ENCODE data around the gene BIRC6. TPM values are rescaled to one million over a fixed set of nuclear protein-coding genes. Genes with fewer than 3 reads are reported as not detected.

Gene BIRC6
- total and polyA plus RNA-seq, 2 of the 8 experiments (the other 6 are each of a cell fraction or from before 2014, with no cell fraction given): 32.5 to 69.5 TPM

- Histone ChIP-seq H4K8ac (ENCODE audit: extremely low read depth, insufficient read depth, low read length) (no peak overlapping the region), H3K23ac (ENCODE audit: insufficient read length) (no peak overlapping the region), H3K79me2 (ENCODE audit: control insufficient read depth in 1 of 2, insufficient read depth in 2 of 2, low read length in 2 of 2) (peaks cover 3 to 31% of the 10 kb centered on the region in 2 experiments; a peak in 2 of 4 replicates), H3K9me3 (ENCODE audit: insufficient read depth in 2 of 2, low read depth in 1 of 2, low read length in 1 of 2) (no peaks in the 10 kb centered on the region), H3K4me3 (ENCODE audit: extremely low read depth in 1 of 4, insufficient read depth in 2 of 4, low read depth in 3 of 4, low read length in 4 of 4) (no peak overlapping the region), H3K9ac (replicated peaks in 1 of 4; ENCODE audit: extremely low read depth in 1 of 4, low read depth in 3 of 4, low read length in 3 of 4) (no peak overlapping the region), H3K56ac (replicated peaks; ENCODE audit: insufficient read length, low read depth, low read length) (no peak overlapping the region), H2BK15ac (ENCODE audit: low read length) (no peak overlapping the region), H3K79me1 (ENCODE audit: low read depth, low read length) (no peaks in the 10 kb centered on the region), H2AK5ac (ENCODE audit: low read depth, low read length) (no peak overlapping the region), H4K5ac (ENCODE audit: insufficient read length, low read depth, low read length) (no peak overlapping the region), H2BK12ac (ENCODE audit: low read depth, low read length) (no peak overlapping the region), H3K18ac (ENCODE audit: extremely low read depth, low read length) (no peak overlapping the region), H3K36me3 (ENCODE audit: control insufficient read depth in 2 of 4, insufficient read depth in 4 of 4, low read length in 3 of 4) (peaks cover 4 to 32% (median 10%) of the 10 kb centered on the region in 4 experiments), H3K14ac (ENCODE audit: insufficient read length) (no peak overlapping the region), H3K27me3 (replicated peaks in 1 of 4; ENCODE audit: control insufficient read depth in 3 of 4, extremely low read depth in 1 of 4, insufficient read depth in 3 of 4, low read length in 3 of 4) (no peaks in the 10 kb centered on the region), H3K4me1 (replicated peaks in 1 of 4; ENCODE audit: control insufficient read depth in 3 of 4, insufficient read depth in 4 of 4, low read length in 3 of 4) (no peaks in the 10 kb centered on the region), H3K4me2 (ENCODE audit: insufficient read depth in 1 of 2, low read depth in 2 of 2, low read length in 2 of 2) (no peak overlapping the region), H4K20me1 (replicated peaks in 1 of 2; ENCODE audit: control insufficient read depth in 1 of 2, insufficient read depth in 2 of 2, low read length in 2 of 2) (peaks cover 2 to 7% of the 10 kb centered on the region in 2 experiments), H2BK120ac (replicated peaks; ENCODE audit: low read depth, low read length) (no peak overlapping the region), H3K4ac (replicated peaks; ENCODE audit: insufficient read length, low read depth, low read length) (no peak overlapping the region), H2BK5ac (ENCODE audit: low read depth, low read length) (no peak overlapping the region), H4K91ac (replicated peaks; ENCODE audit: insufficient read length, low read length) (no peak overlapping the region), H2AFZ (ENCODE audit: low read length) (no peak overlapping the region), H3K27ac (ENCODE audit: low read depth, low read length) (no peak overlapping the region), H2BK20ac (ENCODE audit: low read length) (no peak overlapping the region), H3K23me2 (ENCODE audit: low read depth, low read length) (no peaks in the 10 kb centered on the region)
- FAIRE-seq (no peak), DNase-seq (ENCODE audit: low read depth in 1 of 2, low spot score in 2 of 2) (no peak)
- ChIA-PET POLR2A (ENCODE audit: partially characterized antibody) (interaction anchor here (0.6 kb wide), 1 partner anchor 198 kb away, joined by 3 read pairs; no protein-coding TSS in a partner anchor), CTCF (ENCODE audit: partially characterized antibody) (no interaction called here)
- 88% methylated on average over 1 of the region's 1 CpG; no CpG with 5 or more reads in 1 of the 2 experiments for WGBS, 2 experiments (ENCODE audit: extremely low coverage in 1 of 2, insufficient coverage in 1 of 2, insufficient read length in 1 of 2, insufficient replicate concordance in 2 of 2, low coverage in 1 of 2, low lambda C conversion rate in 2 of 2, missing lambda C conversion rate in 1 of 2)
- TF ChIP-seq RFX5 (IDR thresholded peaks at IDR 0.05; ENCODE audit: borderline replicate concordance, low read depth, low read length): no peak
Measured at GRCh38 chr2:32383858-32384257, 27.0 kb downstream of the BIRC6 start.

All from H1 (cell line).